Astrocyte of the spinal cord (primary cell): Measurements from ENCODE around the gene NUP153.

Experiments
- DNase-seq: peaks from one replicate; pipeline ENCODE4 v3.0.0; 2011; ENCODE audit warnings: low read depth, low spot score
- H3K4me3 ChIP-seq: 2 replicates; pipeline ENCODE4 v1.5.1; 2011; ENCODE audit warnings: low read depth, mild to moderate bottlenecking, low read length, moderate library complexity
- CTCF ChIP-seq: IDR thresholded peaks from 2 replicates; pipeline ENCODE4 v1.5.1; 2012; ENCODE audit warnings: low read depth, mild to moderate bottlenecking, low read length, inconsistent platforms
- in situ Hi-C: cut with HindIII; loops from 2 replicates; pipeline ENCODE4 v1.10.0; 2017; ENCODE audit warnings: low sequenced_read_pairs

NUP153 gene

GRCh38 chr6:17650656-17651309 is 55.9 kb downstream of the NUP153 start:
- in situ Hi-C loops = no loop called here
- no peak for TF ChIP-seq CTCF
- no peak for DNase-seq
- no peak overlapping the region for H3K4me3 ChIP-seq

DNA sequence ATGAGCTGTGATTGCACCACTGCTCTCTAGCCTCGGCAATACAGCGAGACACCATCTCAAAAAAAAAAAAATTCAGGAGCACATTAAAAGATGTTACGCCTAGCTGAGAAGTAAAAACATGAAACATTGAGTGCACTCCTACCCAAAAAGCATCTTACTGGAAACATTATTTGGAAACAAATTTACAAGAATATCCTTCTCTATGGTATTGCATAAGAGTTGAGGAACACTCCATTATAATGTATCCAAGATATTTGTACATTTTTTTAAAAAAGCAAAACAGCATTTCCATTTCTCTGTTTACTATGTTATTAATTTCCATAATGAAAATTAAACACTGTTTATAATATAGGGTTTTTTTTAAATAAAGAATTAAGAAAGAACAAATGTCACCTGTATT is 58.0 kb downstream of the NUP153 start:
- DNase-seq = no peak
- no peak overlapping the region for H3K4me3 ChIP-seq
- in situ Hi-C loops = no loop called here
- no peak for TF ChIP-seq CTCF

DNA sequence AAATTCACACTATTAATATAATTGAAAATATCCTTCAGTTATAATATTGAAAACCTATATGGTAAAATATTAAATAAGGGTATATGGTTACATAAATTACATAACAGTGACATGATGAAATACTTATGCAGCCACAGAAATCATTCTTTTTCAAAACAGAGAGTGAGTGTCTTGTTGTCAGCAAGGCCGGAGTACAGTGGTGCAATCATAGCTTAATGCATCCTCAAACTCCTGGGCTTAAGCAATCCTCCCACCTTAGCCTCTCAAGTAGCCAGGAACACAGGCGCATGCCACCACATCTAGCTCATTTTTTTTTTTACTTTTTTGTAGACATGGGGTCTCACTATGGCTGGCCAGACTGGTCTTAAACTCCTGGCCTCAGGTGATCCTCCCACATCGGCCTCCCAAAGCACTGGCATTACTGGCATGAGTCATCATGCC is 66.2 kb downstream of the NUP153 start:
- no peak for TF ChIP-seq CTCF
- no peak for DNase-seq
- no peak overlapping the region for H3K4me3 ChIP-seq
- in situ Hi-C loops = no loop called here

DNA sequence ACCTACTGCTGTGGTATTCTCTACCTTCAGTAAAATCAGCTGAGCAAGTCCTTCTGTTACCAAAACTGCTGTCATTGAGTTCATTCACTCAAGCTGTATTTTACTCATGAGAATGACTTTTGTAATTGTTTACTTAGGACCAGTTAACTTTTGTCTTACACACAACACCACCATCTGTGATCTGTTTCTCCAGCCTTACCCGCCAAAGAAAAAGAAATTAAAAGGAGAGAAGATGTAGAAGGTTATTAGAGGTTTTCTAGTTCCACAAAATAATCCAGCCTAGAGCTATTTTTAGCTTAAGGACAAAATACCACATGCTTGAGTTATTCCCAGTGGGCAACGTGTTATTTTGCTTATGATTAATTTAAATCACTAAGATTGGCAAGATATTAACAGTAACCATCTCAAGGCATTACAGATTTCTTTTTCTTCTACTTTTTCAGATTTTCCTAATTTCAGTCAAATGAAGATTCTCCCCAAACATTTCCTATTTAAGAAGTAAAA is 68.5 kb downstream of the NUP153 start:
- no peak overlapping the region for H3K4me3 ChIP-seq
- no peak for DNase-seq
- no peak for TF ChIP-seq CTCF
- in situ Hi-C loops = no loop called here

DNA sequence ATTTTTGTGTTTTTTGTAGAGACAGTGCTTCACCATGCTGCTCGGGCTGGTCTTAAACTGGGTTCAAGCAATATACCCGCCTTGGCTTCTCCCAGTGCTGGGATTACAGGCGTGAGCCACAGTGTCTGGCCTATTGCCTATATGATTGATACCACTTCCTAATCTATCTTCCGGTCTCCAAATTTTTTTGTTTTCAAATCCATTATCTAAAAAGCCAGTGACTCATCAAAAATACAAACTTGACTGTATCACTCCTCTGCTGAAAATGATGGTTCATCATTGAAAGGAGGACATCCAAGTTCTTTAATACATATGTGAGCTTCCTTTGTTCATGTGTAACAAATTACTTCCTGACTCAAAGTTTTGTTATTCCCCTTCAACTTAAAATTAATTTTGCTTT is 71.2 kb downstream of the NUP153 start:
- DNase-seq = no peak
- no peak overlapping the region for H3K4me3 ChIP-seq
- in situ Hi-C loops = no loop called here
- TF ChIP-seq CTCF = no peak

DNA sequence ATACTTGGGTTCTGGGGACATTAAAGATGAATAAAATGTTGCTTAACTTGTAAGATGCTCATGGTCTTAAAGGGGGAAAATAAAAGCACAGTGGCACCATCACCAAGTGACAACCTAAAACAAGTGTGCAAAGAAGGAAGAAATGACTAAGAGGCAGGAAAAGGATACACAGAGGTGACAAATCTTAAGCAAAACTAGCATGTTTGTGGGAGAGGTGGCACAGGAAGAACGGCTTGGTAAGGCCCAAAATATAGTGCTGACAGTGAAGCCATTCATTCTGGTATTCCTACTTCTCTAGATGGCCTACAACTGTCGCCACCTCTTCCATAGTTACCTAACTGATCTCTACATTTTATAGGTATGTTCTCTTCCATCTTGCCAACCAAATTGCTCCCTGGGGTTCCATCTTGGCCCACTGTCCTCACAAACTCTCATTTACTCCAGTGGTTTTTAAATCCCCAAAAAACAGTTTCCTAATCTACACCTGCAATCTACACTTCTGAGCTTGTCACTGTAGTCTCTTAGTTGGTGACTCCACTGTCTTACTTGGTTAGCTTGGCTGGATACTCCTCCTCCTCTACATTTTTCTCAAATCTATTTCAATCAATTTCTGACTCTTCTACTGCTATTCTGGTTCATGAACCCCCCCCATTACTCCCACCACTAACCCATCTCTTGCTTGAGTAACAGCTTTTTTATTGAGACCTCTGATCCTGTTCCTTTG is 73.1 kb downstream of the NUP153 start:
- in situ Hi-C loops = no loop called here
- no peak for TF ChIP-seq CTCF
- H3K4me3 ChIP-seq = no peak overlapping the region
- DNase-seq = no peak
